GM18517 (cell line): Measurements from ENCODE around the gene CAMK1G.

Experiments
- ATAC-seq: cut with Tn5 transposase; IDR thresholded peaks from one replicate; pipeline ENCODE4 v1.9.1; 2021; ENCODE audit warnings: mild to moderate bottlenecking, moderate library complexity; ENCODE audit not compliant: unreplicated experiment

The CAMK1G gene

DNA sequence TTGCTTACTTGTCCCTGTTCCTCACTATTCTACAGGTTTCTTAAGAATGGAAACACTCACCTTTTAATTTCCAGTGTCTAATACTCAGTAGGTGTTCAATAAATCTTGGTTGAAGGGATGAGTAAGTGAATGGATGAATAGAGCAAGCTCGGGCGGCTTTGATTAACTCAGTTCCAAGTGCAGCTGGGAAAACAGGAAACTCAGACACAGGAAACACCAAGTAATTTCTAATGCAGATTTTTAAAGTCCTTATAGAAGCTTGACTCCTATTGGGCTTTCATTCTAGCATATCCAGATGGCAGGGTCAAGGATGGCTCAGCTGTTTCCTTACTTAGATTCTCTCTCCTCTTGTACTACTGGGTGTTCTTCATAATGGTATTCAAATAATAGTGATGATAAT is 14.0 kb downstream of the CAMK1G start:
- ATAC-seq: no peak

GRCh38 chr1:209598227-209598626 is 14.7 kb downstream of the CAMK1G start:
- ATAC-seq: no peak

DNA sequence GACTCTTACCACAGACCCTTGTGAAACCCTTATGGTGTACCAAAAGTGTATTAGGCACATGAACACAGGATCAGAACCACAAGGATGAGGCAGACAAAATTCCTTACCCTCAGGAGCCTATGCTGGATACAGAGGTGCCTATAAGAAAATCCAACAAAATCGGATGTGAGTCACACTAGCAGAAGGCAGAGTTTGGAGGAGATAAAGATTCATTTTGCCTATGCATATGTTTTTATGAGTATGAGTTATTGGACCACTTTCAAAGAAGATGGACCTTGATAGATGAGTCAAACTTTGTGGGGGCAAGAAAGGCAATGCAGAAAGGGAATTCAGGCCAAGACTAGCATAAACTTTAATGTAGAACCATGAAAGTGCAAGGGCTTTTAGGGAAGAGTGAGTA is 17.0 kb downstream of the CAMK1G start:
- no peak for ATAC-seq

DNA sequence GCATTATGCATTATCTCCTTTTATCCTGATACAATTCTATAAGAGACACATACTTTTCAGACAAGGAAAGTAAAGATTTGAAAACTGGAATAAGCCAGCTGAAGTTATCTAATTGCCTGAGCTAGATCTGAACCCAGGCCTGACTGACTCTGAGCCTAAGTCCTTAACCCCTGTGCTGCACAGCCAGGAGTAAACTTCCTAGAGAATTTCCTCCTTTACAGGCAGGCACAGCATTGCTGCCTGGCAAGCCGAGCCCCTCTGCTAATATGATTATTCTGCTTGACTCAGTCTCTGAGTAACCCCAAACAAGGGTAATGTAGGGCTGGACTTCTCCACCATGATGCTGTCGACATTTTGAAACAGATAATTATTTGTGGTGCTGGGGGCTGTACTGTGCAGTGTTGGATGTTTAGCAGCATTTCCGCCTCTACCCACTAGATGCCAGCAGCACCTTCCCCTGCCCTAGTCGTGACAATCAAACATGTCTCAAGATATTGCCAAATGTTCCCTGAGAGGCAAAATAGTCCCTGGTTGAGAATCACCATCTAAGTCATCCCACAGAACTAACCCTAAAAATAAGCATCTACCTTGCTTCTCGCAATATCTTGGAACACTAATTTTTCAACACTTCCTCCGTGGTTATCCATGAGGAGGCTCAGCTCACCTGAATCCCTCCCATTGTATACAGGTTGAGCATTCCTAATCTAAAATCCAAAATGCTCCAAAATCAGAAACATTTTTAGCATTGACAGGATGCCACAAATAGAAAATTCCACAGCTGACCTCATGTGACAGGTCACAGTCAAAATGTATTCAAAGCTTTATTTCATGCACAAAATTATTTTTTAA is 18.5 kb downstream of the CAMK1G start:
- ATAC-seq: no peak

- no peak for ATAC-seq
Observed at GRCh38 chr1:209603877-209604276, 20.4 kb downstream of the CAMK1G start.

- peak; percentile 66 for ATAC-seq
Observed at GRCh38 chr1:209607102-209607794, 23.7 kb downstream of the CAMK1G start.

- peak; percentile 6 for ATAC-seq
Observed at GRCh38 chr1:209607795-209608178, 24.3 kb downstream of the CAMK1G start.

- ATAC-seq: no peak
Observed at GRCh38 chr1:209609041-209609790, 25.7 kb downstream of the CAMK1G start.

- no peak for ATAC-seq
Observed at GRCh38 chr1:209609791-209610630, 26.5 kb downstream of the CAMK1G start.

DNA sequence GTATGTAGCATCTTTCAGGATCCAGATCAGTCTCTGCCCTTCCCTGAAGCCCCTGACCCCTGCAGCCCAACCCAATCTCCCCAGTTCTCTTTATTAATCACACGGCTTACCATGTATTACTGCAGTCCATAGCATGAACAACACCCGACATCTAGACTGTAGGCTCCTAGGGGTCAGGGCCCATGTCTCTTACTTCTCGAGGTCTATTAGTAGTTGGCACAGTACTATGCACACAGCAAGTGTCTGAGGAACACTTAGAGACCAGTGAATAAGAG is 27.1 kb downstream of the CAMK1G start:
- no peak for ATAC-seq

DNA sequence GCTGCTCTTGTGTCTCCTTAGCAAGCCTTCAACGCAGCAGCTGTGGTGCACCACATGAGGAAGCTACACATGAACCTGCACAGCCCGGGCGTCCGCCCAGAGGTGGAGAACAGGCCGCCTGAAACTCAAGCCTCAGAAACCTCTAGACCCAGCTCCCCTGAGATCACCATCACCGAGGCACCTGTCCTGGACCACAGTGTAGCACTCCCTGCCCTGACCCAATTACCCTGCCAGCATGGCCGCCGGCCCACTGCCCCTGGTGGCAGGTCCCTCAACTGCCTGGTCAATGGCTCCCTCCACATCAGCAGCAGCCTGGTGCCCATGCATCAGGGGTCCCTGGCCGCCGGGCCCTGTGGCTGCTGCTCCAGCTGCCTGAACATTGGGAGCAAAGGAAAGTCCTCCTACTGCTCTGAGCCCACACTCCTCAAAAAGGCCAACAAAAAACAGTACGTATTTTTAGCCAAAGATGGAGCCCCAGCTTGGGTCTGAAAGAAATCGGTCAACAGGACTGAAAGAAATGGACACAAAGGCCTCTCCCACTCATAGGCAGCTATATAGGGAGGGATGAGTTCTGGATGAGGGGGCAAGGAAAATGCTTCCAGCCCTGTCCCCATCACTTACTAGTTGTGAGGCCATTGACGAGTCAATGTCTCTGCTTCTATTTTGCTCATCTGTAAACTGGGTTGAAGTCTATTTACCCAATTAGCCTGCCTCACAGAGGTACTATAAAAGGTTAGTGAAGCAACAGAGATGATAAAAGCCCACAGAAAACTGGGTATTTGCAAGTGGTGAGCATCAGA is 28.5 kb downstream of the CAMK1G start:
- ATAC-seq: no peak

- ATAC-seq: no peak
Observed at GRCh38 chr1:209612646-209613399, 29.3 kb downstream of the CAMK1G start.

GRCh38 chr1:209613400-209614150 is 30.1 kb downstream of the CAMK1G start:
- ATAC-seq: no peak

GRCh38 chr1:209614151-209614420 is 30.6 kb downstream of the CAMK1G start:
- no peak for ATAC-seq

DNA sequence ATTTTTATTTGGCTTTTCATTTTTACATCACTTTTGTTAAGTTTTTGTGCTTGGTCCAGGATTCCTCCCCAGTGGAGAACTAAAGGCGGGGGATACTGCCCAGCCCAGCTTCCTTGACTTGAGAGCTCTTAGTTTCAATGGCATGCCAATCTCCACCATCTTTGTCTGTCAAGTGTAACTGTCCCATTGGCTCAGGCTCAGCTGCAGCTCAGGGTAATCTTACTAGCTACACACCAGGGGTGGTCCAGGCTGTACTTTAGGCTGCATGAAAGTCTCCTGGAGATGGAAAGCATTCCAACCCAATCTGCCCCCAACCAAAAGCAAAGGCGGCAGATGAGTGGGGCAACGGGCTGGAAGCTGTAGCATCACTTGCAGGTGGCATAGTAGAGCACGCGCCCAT is 31.4 kb downstream of the CAMK1G start:
- ATAC-seq: no peak

- no peak for ATAC-seq
Observed at GRCh38 chr1:209616366-209617046, 33.0 kb downstream of the CAMK1G start.

DNA sequence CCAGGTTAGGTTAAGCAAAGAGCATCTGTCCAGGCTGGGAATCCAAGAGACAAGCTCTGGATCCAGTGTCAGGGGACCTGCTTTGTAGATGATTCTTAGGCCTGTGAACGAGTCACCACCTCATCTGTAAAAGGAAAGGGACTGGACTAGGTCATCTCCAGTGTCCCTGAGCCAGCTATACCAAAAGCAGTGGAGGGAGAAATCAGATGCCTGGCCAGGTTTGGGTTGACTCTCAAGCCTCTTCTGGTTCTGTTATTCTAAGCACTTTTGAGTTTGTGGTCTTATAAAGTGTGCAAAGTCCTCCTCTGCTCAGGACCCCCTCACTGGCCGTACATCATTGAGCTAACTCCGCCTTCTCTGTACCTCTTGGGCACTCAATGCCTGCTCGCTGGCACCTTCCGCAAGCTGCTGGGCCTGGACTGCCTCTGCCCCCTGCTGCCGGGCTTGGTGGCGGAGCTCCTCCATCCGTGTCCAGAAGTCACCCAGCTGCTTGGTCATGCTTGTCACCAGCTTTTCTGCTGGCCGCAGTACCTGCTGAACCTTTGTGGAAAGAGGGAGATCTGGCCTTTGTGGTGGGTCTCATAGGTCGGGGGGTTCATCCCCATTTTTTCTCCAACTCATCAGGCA is 33.6 kb downstream of the CAMK1G start:
- no peak for ATAC-seq

DNA sequence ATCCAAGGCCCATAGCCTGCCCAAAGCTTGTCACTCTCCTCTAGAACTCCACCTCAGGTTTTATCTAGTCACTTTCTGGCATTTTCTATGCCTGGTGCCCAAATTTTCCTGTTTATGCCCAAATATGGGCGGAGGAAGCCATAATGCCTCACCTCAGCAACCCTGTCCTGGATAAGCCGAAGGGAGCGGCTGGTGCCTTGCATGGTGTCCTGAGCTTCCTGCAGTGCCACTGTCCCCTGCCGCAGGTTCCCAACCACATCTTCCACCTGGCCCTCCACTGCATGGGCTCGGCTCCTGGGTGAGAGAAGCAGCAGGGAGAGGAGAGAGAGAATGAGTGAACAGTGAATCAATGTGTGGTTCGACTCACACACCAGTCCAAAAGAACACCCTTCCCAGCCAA is 34.2 kb downstream of the CAMK1G start:
- no peak for ATAC-seq
